NCI-H146 treated with DMSO at 0.1 percent for 48 hours (cell line): ENCODE measurements around the gene MAD2L2.

ENCODE experiments used
- DNase-seq: peaks from one replicate; lab custom pipeline; 2025; ENCODE audit not compliant: unreplicated experiment; lab: John Stamatoyannopoulos, UW

Gene MAD2L2

GRCh38 chr1:11705596-11705995 lies 24.6 kb upstream of the MAD2L2 start:
- DNase-seq: no peak

GRCh38 chr1:11704691-11705475 lies 23.9 kb upstream of the MAD2L2 start:
- no peak for DNase-seq

- no peak for DNase-seq
These were observed 23.2 kb upstream of the MAD2L2 start for GRCh38 chr1:11704194-11704529.

GRCh38 chr1:11703357-11704193 lies 22.6 kb upstream of the MAD2L2 start:
- DNase-seq: no peak

GRCh38 chr1:11701981-11702803 lies 21.2 kb upstream of the MAD2L2 start:
- DNase-seq: no peak

GRCh38 chr1:11701551-11701961 lies 20.6 kb upstream of the MAD2L2 start:
- no peak for DNase-seq

GRCh38 chr1:11700601-11701467 lies 19.9 kb upstream of the MAD2L2 start:
- no peak for DNase-seq

- no peak for DNase-seq
These were observed 16.9 kb upstream of the MAD2L2 start for GRCh38 chr1:11697893-11698210.

- DNase-seq: no peak
These were observed 16.4 kb upstream of the MAD2L2 start for GRCh38 chr1:11697188-11697892.

- DNase-seq: no peak
These were observed 14.9 kb upstream of the MAD2L2 start for GRCh38 chr1:11695861-11696260.

- no peak for DNase-seq
These were observed 13.0 kb upstream of the MAD2L2 start for GRCh38 chr1:11693917-11694316.

GRCh38 chr1:11693024-11693590 lies 12.2 kb upstream of the MAD2L2 start:
- no peak for DNase-seq

- no peak for DNase-seq
These were observed 11.2 kb upstream of the MAD2L2 start for GRCh38 chr1:11691928-11692711.

GRCh38 chr1:11691302-11691914 lies 10.5 kb upstream of the MAD2L2 start, which contains the start of gene DRAXIN:
Gene DRAXIN, plus strand, starts transcription at chr1:11691710. Its CDS starts 14,549 bp downstream, at chr1:11706259.
- peak; percentile 25 for DNase-seq

GRCh38 chr1:11690397-11691301 lies 9.7 kb upstream of the MAD2L2 start:
- DNase-seq: peak; percentile 66

GRCh38 chr1:11688506-11688905 lies 7.6 kb upstream of the MAD2L2 start:
- DNase-seq: no peak

- no peak for DNase-seq
These were observed 4.3 kb upstream of the MAD2L2 start for GRCh38 chr1:11685210-11685752.
